K562 (cell line): ENCODE measurements around the gene DGCR6L. TPM values are rescaled to one million over a fixed set of nuclear protein-coding genes. Genes with fewer than 3 reads are reported as not detected.

Experiments
- BCL6 ChIP-seq: fragments of 250-450 bp; sonication (Bioruptor Pico); IDR thresholded peaks from 2 replicates; pipeline ENCODE4 v1.4.0; 2020
- HLTF ChIP-seq: fragments of 450-650 bp; IDR thresholded peaks from 2 replicates; pipeline ENCODE4 v1.6.1; 2016
- KDM1A ChIP-seq, 2 experiments: fragments of 450-650 bp; IDR thresholded peaks; 2 replicates each; pipeline ENCODE4 v1.6.1; 2016; ENCODE audit warnings: mild to moderate bottlenecking in 2 of 2
- KLF1 ChIP-seq: fragments of 450-650 bp; IDR thresholded peaks from 2 replicates; pipeline ENCODE4 v1.6.1; 2016; ENCODE audit warnings: missing genetic modification characterization, missing compliant biosample characterization
- MYC ChIP-seq, 2 experiments: fragments of 250-450 bp in 1 of 2; sonication (Bioruptor Pico) in 1 of 2; IDR thresholded peaks; 2 replicates each; pipeline versions ENCODE4 v1.5.1 to v1.6.1; 2012 to 2021; ENCODE audit warnings: low read depth in 2 of 2, borderline replicate concordance in 1 of 2, improper control_type of control experiment in 1 of 2, low read length in 1 of 2, mild to moderate bottlenecking in 1 of 2, moderate library complexity in 1 of 2
- POLR2H ChIP-seq: IDR thresholded peaks from 2 replicates; pipeline ENCODE4 v1.6.1; 2016; ENCODE audit warnings: missing genetic modification characterization, low read depth, mild to moderate bottlenecking, control low read depth, missing compliant biosample characterization, moderate library complexity
- TAF15 ChIP-seq: fragments of 200-400 bp; formaldehyde crosslinking; IDR thresholded peaks from 2 replicates; pipeline ENCODE4 v1.6.1; 2017; ENCODE audit warnings: mild to moderate bottlenecking, low read depth, low read length, moderate library complexity
- ZNF12 ChIP-seq: sonication (generic); formaldehyde crosslinking; IDR thresholded peaks from 2 replicates; pipeline ENCODE4 v1.4.0; 2020; ENCODE audit warnings: mild to moderate bottlenecking, missing genetic modification reagents
- ZNF184 ChIP-seq: sonication (generic); formaldehyde crosslinking; IDR thresholded peaks from 2 replicates; pipeline ENCODE4 v1.5.0; 2020; ENCODE audit warnings: missing genetic modification reagents
- ZNF324 ChIP-seq: fragments of 250-450 bp; sonication (Bioruptor Pico); IDR thresholded peaks from 2 replicates; pipeline ENCODE4 v1.4.0; 2020; ENCODE audit warnings: mild to moderate bottlenecking
- polyA plus RNA-seq, 8 experiments: library from polyadenylated mRNA; depleted of rRNA in 4 of 8; stranded (reverse) in 5 of 8; unstranded in 3 of 8; fragments of >200 nt; fragmentation: Nextera tagmentation in 2 of 8; fragmentation: Illumina TruSeq in 1 of 8; extraction: Ambion mirVana in 2 of 8; extraction: Trizol in 1 of 8; gene quantifications; 2 replicates each; pipeline versions ENCODE4 v1.2.1 to v1.2.3, GENCODE V29; 2011 to 2014; ENCODE audit warnings: inconsistent platforms in 1 of 8, missing spikeins in 1 of 8
- total RNA-seq, 7 experiments: library from RNA; depleted of rRNA in 6 of 7; stranded (reverse); fragments of >200 nt in 6 of 7; fragmentation: Illumina TruSeq in 2 of 7; extraction: Trizol in 2 of 7; gene quantifications; 2 replicates each; pipeline versions ENCODE4 v1.2.1 to v1.2.3, GENCODE V29; 2011 to 2021; ENCODE audit warnings: low replicate concordance in 1 of 7
- TF ChIP-seq, protein P1 (sequence below), 2 experiments: IDR thresholded peaks; 2 replicates each; pipeline ENCODE4 v1.6.1; 2012; ENCODE audit warnings: improper control_type of control experiment in 2 of 2, low read depth in 2 of 2, low read length in 2 of 2, borderline replicate concordance in 1 of 2
- TF ChIP-seq, protein P2 (sequence below): sonication (generic); formaldehyde crosslinking; IDR thresholded peaks from 2 replicates; pipeline ENCODE4 v1.5.0; 2020; ENCODE audit warnings: missing genetic modification reagents
- TF ChIP-seq, protein P3 (sequence below): fragments of 250-450 bp; sonication (Bioruptor Pico); IDR thresholded peaks from 2 replicates; pipeline ENCODE4 v1.5.0; 2021
- TF ChIP-seq, protein P4 (sequence below): fragments of 250-450 bp; sonication (Bioruptor Pico); IDR thresholded peaks from 2 replicates; pipeline ENCODE4 v1.5.0; 2020; ENCODE audit warnings: mild to moderate bottlenecking, borderline replicate concordance
- TF ChIP-seq, protein P5 (sequence below): fragments of 250-450 bp; sonication (Bioruptor Pico); IDR thresholded peaks from 2 replicates; pipeline ENCODE4 v1.5.1; 2021; ENCODE audit warnings: mild to moderate bottlenecking
- TF ChIP-seq, protein P6 (sequence below): sonication (generic); formaldehyde crosslinking; IDR thresholded peaks from 2 replicates; pipeline ENCODE4 v1.8.0; 2022; ENCODE audit warnings: missing genetic modification reagents, mild to moderate bottlenecking, borderline replicate concordance
- TF ChIP-seq, protein P7 (sequence below): IDR thresholded peaks from 2 replicates; pipeline ENCODE4 v1.6.1; 2012; ENCODE audit warnings: low read depth, low read length, improper control_type of control experiment, borderline replicate concordance

Gene DGCR6L
- total and polyA plus RNA-seq, 9 of the 15 experiments (the other 6 are each of a cell fraction or from before 2014, with no cell fraction given): 3.6 to 151 (median 51.0) TPM

DNA sequence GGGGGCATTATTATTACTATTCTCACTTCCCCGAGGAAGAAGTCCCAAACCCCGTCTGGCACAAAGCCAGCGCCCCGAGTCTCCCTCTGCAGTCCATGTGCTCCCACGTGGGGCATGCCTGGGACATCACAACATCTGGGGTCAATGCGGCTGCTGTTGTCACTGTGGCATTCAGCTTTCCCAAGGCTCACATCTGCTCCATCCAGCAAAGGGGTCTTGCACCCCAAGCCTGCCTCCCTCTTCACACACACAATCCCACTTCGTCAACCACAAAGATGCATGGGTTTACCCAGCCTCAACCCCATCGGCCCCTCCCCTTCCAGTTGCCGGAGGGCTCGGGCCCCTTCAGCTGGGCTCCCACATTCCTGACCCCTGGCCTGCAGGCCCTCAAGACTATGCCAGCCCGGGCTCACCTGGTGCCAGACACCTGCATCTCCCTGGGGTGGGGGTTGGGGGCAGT is 28.2 kb downstream of the DGCR6L start (continued):
- TF ChIP-seq, protein P1, sequence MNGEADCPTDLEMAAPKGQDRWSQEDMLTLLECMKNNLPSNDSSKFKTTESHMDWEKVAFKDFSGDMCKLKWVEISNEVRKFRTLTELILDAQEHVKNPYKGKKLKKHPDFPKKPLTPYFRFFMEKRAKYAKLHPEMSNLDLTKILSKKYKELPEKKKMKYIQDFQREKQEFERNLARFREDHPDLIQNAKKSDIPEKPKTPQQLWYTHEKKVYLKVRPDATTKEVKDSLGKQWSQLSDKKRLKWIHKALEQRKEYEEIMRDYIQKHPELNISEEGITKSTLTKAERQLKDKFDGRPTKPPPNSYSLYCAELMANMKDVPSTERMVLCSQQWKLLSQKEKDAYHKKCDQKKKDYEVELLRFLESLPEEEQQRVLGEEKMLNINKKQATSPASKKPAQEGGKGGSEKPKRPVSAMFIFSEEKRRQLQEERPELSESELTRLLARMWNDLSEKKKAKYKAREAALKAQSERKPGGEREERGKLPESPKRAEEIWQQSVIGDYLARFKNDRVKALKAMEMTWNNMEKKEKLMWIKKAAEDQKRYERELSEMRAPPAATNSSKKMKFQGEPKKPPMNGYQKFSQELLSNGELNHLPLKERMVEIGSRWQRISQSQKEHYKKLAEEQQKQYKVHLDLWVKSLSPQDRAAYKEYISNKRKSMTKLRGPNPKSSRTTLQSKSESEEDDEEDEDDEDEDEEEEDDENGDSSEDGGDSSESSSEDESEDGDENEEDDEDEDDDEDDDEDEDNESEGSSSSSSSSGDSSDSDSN (IDR thresholded peaks at IDR 0.05; ENCODE audit: borderline replicate concordance in 1 of 2, low read depth in 2 of 2, low read length in 2 of 2): 0 out of 4 replicates have a peak, but pooled peaks of 1 of the 2 experiments have one; percentile 5
- TF ChIP-seq POLR2H (tag): no peak
- TF ChIP-seq, protein P2, sequence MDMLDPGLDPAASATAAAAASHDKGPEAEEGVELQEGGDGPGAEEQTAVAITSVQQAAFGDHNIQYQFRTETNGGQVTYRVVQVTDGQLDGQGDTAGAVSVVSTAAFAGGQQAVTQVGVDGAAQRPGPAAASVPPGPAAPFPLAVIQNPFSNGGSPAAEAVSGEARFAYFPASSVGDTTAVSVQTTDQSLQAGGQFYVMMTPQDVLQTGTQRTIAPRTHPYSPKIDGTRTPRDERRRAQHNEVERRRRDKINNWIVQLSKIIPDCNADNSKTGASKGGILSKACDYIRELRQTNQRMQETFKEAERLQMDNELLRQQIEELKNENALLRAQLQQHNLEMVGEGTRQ (CRISPR knock-in tag): peak; percentile 24; the same call in 1 of the 2 replicates
- TF ChIP-seq, protein P3, sequence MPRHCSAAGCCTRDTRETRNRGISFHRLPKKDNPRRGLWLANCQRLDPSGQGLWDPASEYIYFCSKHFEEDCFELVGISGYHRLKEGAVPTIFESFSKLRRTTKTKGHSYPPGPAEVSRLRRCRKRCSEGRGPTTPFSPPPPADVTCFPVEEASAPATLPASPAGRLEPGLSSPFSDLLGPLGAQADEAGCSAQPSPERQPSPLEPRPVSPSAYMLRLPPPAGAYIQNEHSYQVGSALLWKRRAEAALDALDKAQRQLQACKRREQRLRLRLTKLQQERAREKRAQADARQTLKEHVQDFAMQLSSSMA (CRISPR knock-in tag): no peak
- TF ChIP-seq, protein P4, sequence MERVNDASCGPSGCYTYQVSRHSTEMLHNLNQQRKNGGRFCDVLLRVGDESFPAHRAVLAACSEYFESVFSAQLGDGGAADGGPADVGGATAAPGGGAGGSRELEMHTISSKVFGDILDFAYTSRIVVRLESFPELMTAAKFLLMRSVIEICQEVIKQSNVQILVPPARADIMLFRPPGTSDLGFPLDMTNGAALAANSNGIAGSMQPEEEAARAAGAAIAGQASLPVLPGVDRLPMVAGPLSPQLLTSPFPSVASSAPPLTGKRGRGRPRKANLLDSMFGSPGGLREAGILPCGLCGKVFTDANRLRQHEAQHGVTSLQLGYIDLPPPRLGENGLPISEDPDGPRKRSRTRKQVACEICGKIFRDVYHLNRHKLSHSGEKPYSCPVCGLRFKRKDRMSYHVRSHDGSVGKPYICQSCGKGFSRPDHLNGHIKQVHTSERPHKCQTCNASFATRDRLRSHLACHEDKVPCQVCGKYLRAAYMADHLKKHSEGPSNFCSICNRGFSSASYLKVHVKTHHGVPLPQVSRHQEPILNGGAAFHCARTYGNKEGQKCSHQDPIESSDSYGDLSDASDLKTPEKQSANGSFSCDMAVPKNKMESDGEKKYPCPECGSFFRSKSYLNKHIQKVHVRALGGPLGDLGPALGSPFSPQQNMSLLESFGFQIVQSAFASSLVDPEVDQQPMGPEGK (CRISPR knock-in tag): no peak
- TF ChIP-seq, protein P5, sequence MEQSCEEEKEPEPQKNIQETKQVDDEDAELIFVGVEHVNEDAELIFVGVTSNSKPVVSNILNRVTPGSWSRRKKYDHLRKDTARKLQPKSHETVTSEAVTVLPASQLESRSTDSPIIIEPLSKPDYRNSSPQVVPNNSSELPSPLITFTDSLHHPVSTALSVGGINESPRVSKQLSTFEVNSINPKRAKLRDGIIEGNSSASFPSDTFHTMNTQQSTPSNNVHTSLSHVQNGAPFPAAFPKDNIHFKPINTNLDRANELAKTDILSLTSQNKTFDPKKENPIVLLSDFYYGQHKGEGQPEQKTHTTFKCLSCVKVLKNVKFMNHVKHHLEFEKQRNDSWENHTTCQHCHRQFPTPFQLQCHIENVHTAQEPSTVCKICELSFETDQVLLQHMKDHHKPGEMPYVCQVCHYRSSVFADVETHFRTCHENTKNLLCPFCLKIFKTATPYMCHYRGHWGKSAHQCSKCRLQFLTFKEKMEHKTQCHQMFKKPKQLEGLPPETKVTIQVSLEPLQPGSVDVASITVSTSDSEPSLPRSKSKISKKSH (CRISPR knock-in tag): no peak
- TF ChIP-seq, protein P6, sequence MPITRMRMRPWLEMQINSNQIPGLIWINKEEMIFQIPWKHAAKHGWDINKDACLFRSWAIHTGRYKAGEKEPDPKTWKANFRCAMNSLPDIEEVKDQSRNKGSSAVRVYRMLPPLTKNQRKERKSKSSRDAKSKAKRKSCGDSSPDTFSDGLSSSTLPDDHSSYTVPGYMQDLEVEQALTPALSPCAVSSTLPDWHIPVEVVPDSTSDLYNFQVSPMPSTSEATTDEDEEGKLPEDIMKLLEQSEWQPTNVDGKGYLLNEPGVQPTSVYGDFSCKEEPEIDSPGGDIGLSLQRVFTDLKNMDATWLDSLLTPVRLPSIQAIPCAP (CRISPR knock-in tag): no peak
- no peak for TF ChIP-seq KLF1
- TF ChIP-seq ZNF184 (CRISPR knock-in tag): peak; percentile 56; the same call in 1 of the 2 replicates
- TF ChIP-seq TAF15: 0 out of 2 replicates have a peak, but pooled peaks have one; percentile 42
- TF ChIP-seq BCL6: no peak
- TF ChIP-seq, protein P7, sequence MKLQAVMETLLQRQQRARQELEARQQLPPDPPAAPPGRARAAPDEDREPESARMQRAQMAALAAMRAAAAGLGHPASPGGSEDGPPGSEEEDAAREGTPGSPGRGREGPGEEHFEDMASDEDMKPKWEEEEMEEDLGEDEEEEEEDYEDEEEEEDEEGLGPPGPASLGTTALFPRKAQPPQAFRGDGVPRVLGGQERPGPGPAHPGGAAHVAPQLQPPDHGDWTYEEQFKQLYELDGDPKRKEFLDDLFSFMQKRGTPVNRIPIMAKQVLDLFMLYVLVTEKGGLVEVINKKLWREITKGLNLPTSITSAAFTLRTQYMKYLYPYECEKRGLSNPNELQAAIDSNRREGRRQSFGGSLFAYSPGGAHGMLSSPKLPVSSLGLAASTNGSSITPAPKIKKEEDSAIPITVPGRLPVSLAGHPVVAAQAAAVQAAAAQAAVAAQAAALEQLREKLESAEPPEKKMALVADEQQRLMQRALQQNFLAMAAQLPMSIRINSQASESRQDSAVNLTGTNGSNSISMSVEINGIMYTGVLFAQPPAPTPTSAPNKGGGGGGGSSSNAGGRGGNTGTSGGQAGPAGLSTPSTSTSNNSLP: no peak
- peak; percentile 19; the same call in 1 of the 2 replicates for TF ChIP-seq MYC (IDR thresholded peaks at IDR 0.05; ENCODE audit: low read depth, low read length)
- no peak for TF ChIP-seq MYC (CRISPR knock-in tag; IDR thresholded peaks at IDR 0.05; ENCODE audit: borderline replicate concordance, low read depth)
- TF ChIP-seq ZNF12: peak; percentile 51; the same call in 1 of the 2 replicates
- no peak for TF ChIP-seq KDM1A (IDR thresholded peaks at IDR 0.05)
- no peak for TF ChIP-seq HLTF
- TF ChIP-seq ZNF324 (CRISPR knock-in tag): no peak
